ENCODE measurements around the gene ZBTB18. TPM values are rescaled to one million over a fixed set of nuclear protein-coding genes. Genes with fewer than 3 reads are reported as not detected.

Gene ZBTB18
- total RNA-seq (9.6 and 10.9 TPM in 2 replicates), polyA plus RNA-seq (1.1 and 1.2 TPM in 2 replicates)

DNA sequence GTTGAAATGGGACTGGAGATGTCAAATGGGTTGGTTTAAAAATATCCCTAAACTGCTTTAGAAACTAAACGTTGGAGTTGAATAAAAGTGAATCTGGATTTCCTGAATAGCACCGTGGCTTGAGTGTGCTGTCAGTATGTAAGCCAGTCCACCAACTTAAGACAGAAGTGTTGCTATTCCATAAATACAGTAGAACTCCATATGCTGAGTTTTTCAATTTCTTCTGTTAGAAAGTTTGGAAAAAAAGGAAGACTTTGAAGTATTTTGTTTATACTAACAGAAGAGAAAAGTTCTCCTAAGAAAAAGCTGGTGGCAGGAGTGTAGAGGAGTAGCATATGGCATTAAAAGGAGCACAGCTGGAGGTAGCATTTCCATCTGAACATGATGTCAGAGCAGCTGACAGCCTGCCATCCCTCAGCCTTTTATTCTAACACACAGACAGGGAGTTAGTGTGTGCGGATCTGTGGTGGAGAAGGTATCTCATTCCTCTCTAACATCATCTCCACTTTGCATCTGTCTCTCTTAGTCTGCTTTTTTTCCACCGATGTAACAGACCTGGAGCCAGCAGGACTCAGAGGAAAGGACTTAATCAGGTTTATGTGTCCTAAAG, at the start of gene ZBTB18:
Gene ZBTB18, plus strand, starts transcription at position 449 of the 610 bp plus-strand sequence. Its CDS starts 149 bp downstream, at position 598.
- TF ChIP-seq, protein P1, sequence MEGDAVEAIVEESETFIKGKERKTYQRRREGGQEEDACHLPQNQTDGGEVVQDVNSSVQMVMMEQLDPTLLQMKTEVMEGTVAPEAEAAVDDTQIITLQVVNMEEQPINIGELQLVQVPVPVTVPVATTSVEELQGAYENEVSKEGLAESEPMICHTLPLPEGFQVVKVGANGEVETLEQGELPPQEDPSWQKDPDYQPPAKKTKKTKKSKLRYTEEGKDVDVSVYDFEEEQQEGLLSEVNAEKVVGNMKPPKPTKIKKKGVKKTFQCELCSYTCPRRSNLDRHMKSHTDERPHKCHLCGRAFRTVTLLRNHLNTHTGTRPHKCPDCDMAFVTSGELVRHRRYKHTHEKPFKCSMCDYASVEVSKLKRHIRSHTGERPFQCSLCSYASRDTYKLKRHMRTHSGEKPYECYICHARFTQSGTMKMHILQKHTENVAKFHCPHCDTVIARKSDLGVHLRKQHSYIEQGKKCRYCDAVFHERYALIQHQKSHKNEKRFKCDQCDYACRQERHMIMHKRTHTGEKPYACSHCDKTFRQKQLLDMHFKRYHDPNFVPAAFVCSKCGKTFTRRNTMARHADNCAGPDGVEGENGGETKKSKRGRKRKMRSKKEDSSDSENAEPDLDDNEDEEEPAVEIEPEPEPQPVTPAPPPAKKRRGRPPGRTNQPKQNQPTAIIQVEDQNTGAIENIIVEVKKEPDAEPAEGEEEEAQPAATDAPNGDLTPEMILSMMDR (IDR thresholded peaks at IDR 0.05; ENCODE audit: poor library complexity): no peak
- TF ChIP-seq EZH2phosphoT487 (IDR thresholded peaks at IDR 0.05; ENCODE audit: low read depth, severe bottlenecking, unreplicated experiment): no peak
- no peak for TF ChIP-seq EZH2 (IDR thresholded peaks at IDR 0.05; ENCODE audit: borderline replicate concordance)
- Histone ChIP-seq H3K27ac (peak within 1 kb of the TSS; percentile 59), H4K20me1 (ENCODE audit: insufficient read depth, poor library complexity, severe bottlenecking) (peaks cover 31% of the 10 kb centered on the region), H3K79me2 (peaks cover 56% of the 10 kb centered on the region), H3K9me2 (replicated peaks; ENCODE audit: insufficient read depth) (no peaks in the 10 kb centered on the region), H3K36me3 (replicated peaks; ENCODE audit: insufficient read depth, low read depth) (no peaks in the 10 kb centered on the region), H2AFZ (peak within 1 kb of the TSS; percentile 65), H3K27me3 (no peaks in the 10 kb centered on the region), H3K4me2 (peak within 1 kb of the TSS; percentile 90), H3K4me1 (ENCODE audit: insufficient read depth) (peaks cover 29% of the 10 kb centered on the region), H3K9me3 (ENCODE audit: low read depth) (no peaks in the 10 kb centered on the region), H3K4me3 (peak within 1 kb of the TSS; percentile 95)
- 20% methylated on average over 4 of the region's 4 CpGs for WGBS (ENCODE audit: low lambda C conversion rate, missing lambda C conversion rate)
- peak; percentile 54 for DNase-seq (ENCODE audit: low spot score)

DNA sequence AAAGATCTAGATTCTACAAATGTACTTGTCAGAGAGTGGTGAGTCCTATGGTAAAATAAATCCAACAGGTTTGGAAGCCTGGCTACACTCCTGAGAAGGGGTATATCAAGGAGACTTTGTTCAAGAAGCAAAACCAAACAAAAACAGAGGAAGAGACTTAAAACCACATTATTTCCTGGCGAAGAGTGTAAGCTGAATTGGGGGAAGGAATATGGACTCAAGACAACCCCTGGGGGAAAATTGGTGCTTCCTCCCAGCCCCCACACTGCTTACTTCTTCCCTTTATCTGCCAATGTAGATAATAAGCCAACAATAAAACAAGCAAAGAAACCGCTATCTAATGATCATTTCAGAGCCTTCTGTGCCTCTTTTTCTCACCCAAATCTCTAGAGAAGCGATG, 48.4 kb upstream of the ZBTB18 start:
- H3K27ac ChIP-seq: no peak overlapping the region
- no peaks in the 10 kb centered on the region for H3K9me2 ChIP-seq (replicated peaks; ENCODE audit: insufficient read depth)
- H2AFZ ChIP-seq: no peak overlapping the region
- DNase-seq (ENCODE audit: low spot score): no peak
- no peaks in the 10 kb centered on the region for H3K36me3 ChIP-seq (replicated peaks; ENCODE audit: insufficient read depth, low read depth)
- no peaks in the 10 kb centered on the region for H3K27me3 ChIP-seq
- 78% methylated on average over 3 of the region's 3 CpGs for WGBS (ENCODE audit: low lambda C conversion rate, missing lambda C conversion rate)
- no peaks in the 10 kb centered on the region for H4K20me1 ChIP-seq (ENCODE audit: insufficient read depth, poor library complexity, severe bottlenecking)
- H3K9me3 ChIP-seq (ENCODE audit: low read depth): no peaks in the 10 kb centered on the region
- no peaks in the 10 kb centered on the region for H3K79me2 ChIP-seq
- no peak overlapping the region for H3K4me3 ChIP-seq
- TF ChIP-seq, protein P1 (IDR thresholded peaks at IDR 0.05; ENCODE audit: poor library complexity): no peak
- TF ChIP-seq EZH2 (IDR thresholded peaks at IDR 0.05; ENCODE audit: borderline replicate concordance) (no peak), EZH2phosphoT487 (IDR thresholded peaks at IDR 0.05; ENCODE audit: low read depth, severe bottlenecking, unreplicated experiment) (no peak)
- no peaks in the 10 kb centered on the region for H3K4me1 ChIP-seq (ENCODE audit: insufficient read depth)
- no peak overlapping the region for H3K4me2 ChIP-seq

DNA sequence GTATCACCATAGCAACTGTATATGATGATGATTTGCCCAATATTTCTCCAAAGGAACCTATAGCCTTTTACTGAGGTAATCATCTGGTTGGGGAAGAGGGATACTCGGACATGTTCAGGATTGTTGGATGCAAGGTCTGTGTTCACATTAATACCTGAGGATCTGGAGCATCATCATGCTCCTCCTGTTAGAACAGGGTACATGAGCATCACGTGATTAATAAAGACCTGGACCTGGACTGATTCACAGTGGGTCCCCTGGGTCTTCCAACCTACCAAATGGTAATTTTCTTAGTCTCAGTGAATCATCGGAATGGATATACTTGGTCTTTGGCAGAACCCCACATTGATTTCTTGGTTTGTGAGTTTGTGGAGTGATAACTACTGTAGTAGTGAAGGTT, 45.6 kb upstream of the ZBTB18 start:
- Histone ChIP-seq H2AFZ (no peak overlapping the region), H3K4me1 (ENCODE audit: insufficient read depth) (no peaks in the 10 kb centered on the region), H3K27me3 (no peaks in the 10 kb centered on the region), H3K4me3 (no peak overlapping the region), H4K20me1 (ENCODE audit: insufficient read depth, poor library complexity, severe bottlenecking) (no peaks in the 10 kb centered on the region), H3K4me2 (no peak overlapping the region), H3K9me2 (replicated peaks; ENCODE audit: insufficient read depth) (no peaks in the 10 kb centered on the region), H3K79me2 (no peaks in the 10 kb centered on the region), H3K9me3 (ENCODE audit: low read depth) (no peaks in the 10 kb centered on the region), H3K27ac (no peak overlapping the region), H3K36me3 (replicated peaks; ENCODE audit: insufficient read depth, low read depth) (no peaks in the 10 kb centered on the region)
- DNase-seq (ENCODE audit: low spot score): no peak
- WGBS (ENCODE audit: low lambda C conversion rate, missing lambda C conversion rate): 83% methylated on average over 3 of the region's 3 CpGs
- TF ChIP-seq, protein P1 (IDR thresholded peaks at IDR 0.05; ENCODE audit: poor library complexity): no peak
- TF ChIP-seq EZH2phosphoT487 (IDR thresholded peaks at IDR 0.05; ENCODE audit: low read depth, severe bottlenecking, unreplicated experiment): no peak
- no peak for TF ChIP-seq EZH2 (IDR thresholded peaks at IDR 0.05; ENCODE audit: borderline replicate concordance)

Data from hepatocyte (in vitro differentiated cells).